GOT3 (cell line): ENCODE results near the gene RPEL1.
A peak's percentile ranks its signal among the peaks of the same experiment; 100 is the strongest.
"Not testable (repeated sequence)": the region's sequence is repeated elsewhere in the genome, so short reads cannot be mapped to it uniquely, and the experiment has no call there.

ENCODE experiments used
- DNase-seq: peaks from one replicate; lab custom pipeline; 2025; ENCODE audit warnings: mixed read lengths; lab: John Stamatoyannopoulos, UW

The RPEL1 gene

GRCh38 chr10:103232772-103233488 lies 12.8 kb upstream of the RPEL1 start:
- no peak for DNase-seq

DNA sequence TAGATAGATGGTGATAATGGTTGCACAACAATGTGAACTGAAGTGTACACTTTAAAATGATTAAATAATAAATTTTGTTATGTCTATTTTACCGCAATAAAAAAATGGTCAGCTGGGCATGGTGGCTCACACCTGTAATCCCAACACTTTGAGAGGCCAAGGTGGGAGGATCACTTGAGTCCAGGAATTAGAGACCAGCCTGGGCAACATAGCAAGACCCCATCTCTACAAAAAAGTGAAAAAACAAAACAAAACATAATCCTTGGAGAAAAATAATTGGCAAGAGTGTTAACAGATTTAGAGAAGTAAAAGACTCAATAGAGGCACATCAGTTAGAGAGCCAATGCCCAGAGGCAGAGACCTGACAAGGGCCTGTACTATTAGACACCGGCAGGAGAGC lies 9.9 kb upstream of the RPEL1 start:
- no peak for DNase-seq

- DNase-seq, result no peak
Measured at GRCh38 chr10:103238506-103239252, 7.0 kb upstream of the RPEL1 start.

GRCh38 chr10:103241262-103242011 lies 4.2 kb upstream of the RPEL1 start:
- DNase-seq, result no peak

- peak; percentile 23 for DNase-seq
Measured at GRCh38 chr10:103244666-103245271, 918 bp upstream of the RPEL1 start.

GRCh38 chr10:103246324-103246723 lies 637 bp downstream of the RPEL1 start:
- no peak for DNase-seq

GRCh38 chr10:103254113-103254512 lies 8.4 kb downstream of the RPEL1 start:
- no peak for DNase-seq

- DNase-seq, result no peak
Measured at GRCh38 chr10:103254538-103255325, 9.0 kb downstream of the RPEL1 start.

DNA sequence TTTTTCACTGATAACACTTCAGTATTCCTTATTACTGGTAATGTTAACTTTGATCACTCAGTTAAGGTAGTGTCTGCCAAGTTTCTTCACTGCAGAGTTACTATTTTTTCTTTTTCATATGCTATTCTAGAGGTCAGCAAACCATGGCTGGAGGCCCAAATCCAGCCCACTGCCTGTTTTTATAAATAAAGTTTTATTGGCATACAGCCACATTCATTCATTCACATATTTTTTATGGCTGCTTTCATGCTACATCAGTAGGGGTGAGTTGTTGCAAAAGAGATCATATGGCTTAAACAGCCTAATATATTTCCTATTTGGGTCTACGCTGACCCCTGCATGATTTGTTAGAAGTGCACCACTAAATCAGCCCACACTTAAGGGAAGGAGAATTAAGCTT lies 10.9 kb downstream of the RPEL1 start:
- DNase-seq, result no peak

GRCh38 chr10:103257812-103258211 lies 12.1 kb downstream of the RPEL1 start:
- DNase-seq, result no peak

- DNase-seq, result not testable (repeated sequence)
Measured at GRCh38 chr10:103258928-103259327, 13.2 kb downstream of the RPEL1 start.

DNA sequence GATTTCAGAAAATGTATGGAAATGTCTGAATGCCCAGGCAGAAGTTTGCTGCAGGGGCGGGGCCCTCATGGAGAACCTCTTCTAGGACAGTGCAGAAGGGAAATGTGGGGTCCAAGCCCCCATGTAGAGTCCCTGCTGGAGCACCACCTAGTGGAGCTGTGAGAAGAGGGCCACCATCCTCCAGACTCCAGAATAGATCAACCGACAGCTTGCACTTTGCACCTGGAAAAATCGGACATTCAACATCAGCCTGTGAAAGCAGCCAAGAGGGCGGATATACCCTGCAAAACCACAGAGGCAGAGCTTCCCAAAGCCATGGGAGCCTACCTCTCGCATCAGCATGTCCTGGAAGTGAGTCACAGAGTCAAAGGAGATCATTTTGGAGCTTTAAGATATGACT lies 14.3 kb downstream of the RPEL1 start:
- no peak for DNase-seq

DNA sequence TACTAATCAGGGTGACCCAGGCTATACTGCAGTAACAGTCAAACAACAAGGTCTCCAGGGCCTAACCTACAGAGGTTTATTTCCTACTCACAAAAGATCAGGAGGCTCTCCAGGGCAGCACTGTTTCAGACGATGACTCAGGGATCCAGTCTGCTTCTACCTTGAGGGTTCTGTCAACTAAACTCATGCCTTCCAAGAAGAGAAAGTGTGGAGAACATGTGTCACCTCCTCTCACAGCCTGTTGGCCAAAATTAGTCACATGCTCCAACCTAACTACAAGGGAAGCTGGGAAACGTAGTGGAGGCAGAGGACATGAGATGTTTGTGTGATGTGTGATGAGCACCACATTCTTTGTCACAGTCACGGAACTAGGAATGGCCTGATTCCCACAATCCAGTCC lies 16.5 kb downstream of the RPEL1 start:
- no peak for DNase-seq

- DNase-seq, result no peak
Measured at GRCh38 chr10:103265717-103266329, 20.1 kb downstream of the RPEL1 start.

DNA sequence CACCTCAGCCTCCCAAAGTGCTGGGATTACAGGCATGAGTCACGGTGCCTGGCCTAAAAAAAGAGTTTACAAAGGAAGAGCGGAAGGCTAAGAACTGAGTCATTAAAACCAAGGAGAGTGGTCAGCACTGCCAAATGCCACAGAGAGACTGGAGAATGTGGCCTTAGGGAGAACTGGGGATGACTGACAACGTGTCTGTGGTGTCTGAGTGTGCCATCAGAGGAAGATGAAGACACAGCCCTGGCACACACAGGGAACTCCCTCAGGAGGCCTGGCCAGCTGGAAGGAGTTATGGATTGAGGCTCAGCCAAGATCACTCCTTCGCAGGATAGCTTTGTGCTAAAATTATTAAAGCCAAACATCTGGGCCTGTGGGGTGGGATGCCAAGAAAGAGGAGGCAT lies 27.4 kb downstream of the RPEL1 start:
- DNase-seq, result peak; percentile 80

DNA sequence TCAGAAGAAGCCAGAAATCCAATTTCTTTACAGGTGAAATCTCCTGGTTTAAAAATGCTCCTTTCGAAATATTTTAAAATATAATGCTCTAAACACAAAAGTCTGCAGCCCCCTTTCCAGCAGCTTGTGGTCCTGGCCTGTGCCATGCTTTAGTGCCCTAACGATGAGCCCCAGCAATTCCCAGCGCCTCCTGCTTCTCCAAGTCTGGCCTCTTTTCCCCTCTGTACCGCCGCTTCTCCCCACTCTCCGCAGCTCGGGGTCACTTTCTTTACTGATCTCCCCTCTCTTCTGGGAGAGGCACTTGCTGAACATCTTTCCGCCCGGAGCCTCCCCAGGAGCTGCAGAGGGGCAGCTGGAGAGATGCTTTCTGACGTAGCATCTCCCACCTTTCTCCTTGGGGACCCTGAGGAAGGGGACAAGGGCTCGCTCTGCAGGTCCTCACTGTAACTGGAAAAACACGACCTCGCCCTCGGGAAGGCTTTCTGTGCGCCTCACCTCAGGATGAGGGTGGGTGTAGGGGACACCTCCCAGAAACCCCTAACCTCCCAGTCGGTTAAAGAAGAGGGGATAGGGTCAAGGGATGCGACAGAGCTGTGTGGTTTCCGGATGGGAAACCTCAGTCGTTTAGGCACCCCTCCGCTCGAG lies 30.7 kb downstream of the RPEL1 start:
- no peak for DNase-seq

DNA sequence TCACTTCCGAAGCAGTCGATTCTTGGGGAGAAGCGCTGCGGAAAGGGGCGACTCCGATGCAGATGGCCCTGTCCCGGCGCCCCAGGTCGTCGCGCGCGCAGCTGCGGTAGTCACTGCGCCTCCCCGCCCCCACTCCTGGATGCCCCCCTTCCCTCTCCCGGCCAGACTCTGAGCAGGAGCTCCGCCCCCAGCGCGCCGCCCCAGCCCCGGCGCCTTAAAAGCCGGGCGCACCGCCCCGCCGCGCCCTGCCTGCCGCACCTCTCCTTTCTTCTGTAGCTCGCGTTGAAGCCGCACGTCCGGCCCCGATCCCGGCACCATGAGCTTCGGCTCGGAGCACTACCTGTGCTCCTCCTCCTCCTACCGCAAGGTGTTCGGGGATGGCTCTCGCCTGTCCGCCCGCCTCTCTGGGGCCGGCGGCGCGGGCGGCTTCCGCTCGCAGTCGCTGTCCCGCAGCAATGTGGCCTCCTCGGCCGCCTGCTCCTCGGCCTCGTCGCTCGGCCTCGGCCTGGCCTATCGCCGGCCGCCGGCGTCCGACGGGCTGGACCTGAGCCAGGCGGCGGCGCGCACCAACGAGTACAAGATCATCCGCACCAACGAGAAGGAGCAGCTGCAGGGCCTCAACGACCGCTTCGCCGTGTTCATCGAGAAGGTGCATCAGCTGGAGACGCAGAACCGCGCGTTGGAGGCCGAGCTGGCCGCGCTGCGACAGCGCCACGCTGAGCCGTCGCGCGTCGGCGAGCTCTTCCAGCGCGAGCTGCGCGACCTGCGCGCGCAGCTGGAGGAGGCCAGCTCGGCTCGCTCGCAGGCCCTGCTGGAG lies 31.4 kb downstream of the RPEL1 start, which contains the start of gene INA:
Gene INA, plus strand, starts transcription at position 243 of the 817 bp plus-strand sequence. Its CDS starts 74 bp downstream, at position 317.
- no peak for DNase-seq

DNA sequence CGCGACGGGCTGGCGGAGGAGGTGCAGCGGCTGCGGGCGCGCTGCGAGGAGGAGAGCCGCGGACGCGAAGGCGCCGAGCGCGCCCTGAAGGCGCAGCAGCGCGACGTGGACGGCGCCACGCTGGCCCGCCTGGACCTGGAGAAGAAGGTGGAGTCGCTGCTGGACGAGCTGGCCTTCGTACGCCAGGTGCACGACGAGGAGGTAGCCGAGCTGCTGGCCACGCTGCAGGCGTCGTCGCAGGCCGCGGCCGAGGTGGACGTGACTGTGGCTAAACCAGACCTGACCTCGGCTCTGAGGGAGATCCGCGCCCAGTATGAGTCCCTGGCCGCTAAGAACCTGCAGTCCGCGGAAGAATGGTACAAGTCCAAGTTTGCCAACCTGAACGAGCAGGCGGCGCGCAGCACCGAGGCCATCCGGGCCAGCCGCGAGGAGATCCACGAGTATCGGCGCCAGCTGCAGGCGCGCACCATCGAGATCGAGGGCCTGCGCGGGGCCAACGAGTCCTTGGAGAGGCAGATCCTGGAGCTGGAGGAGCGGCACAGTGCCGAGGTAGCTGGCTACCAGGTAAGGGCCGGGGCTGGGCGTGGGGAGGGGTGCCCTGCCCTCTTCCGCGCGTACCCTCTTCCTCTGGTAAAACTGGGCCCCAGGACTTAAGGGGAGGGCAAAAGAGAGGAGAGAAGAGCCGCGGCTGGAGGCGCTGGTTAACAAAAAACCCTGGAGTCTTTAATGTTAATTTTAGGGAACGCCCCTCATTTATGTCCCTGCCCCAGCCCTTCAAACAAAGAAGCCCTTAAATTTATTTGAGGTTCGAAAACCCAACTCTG lies 32.2 kb downstream of the RPEL1 start:
- no peak for DNase-seq

- no peak for DNase-seq
Measured at GRCh38 chr10:103278537-103278823, 32.8 kb downstream of the RPEL1 start.
